ENCODE results near the gene ZNF316.
"Not testable (repeated sequence)": the region's sequence is repeated elsewhere in the genome, so short reads cannot be mapped to it uniquely, and the experiment has no call there.

Gene ZNF316

DNA sequence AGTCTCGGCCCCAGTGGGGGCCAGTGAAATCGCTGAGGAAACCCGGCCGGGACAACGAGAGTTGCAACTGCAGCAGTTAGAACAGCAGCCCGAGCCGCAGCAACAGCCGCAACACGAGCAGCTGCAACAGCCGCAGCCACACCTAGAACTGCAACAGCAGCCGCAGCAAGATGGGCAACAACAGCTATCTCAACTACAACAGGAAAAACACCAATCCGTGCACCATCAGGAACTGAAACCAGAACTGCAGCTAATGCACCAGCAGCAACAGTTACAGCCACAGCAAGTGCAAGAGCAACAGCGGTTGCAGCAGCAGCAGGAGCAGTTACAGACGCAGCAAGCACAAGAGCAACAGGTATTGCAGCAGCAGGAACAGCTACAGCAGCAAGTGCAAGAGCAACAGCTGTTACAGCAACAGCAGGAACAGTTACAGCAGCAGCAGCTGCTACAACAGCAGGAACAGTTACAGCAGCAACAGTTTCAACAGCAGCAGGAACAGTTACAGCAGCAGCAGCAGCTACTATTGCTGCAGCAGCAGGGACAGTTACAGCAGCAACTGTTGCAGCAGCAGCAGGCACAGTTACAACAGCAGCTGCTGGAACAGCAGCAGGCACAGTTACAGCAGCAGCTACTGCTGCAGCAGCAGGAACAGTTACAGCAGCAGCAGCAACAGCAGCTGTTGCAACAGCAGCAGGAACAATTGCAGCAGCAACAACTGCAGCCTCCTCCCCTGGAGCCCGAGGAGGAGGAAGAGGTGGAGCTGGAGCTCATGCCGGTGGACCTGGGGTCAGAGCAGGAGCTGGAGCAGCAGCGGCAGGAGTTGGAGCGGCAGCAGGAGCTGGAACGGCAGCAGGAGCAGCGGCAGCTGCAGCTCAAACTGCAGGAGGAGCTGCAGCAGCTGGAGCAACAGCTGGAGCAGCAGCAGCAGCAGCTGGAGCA, 15.7 kb upstream of the ZNF316 start:
- Histone ChIP-seq H3K27ac (ENCODE audit: low read depth, low read length) (no peak overlapping the region), H3K27me3 (ENCODE audit: insufficient read depth, low read length) (peaks cover 40% of the 10 kb centered on the region), H3K4me1 (ENCODE audit: control insufficient read depth, insufficient read depth, low read length, unreplicated experiment) (no peaks in the 10 kb centered on the region), H2AFZ (ENCODE audit: low read length, unreplicated experiment) (no peak overlapping the region), H3K79me2 (ENCODE audit: control insufficient read depth, insufficient read depth, low read length, unreplicated experiment) (no peaks in the 10 kb centered on the region), H3K4me3 (ENCODE audit: low read depth, low read length) (no peak overlapping the region), H3K36me3 (ENCODE audit: insufficient read depth, low read length) (no peaks in the 10 kb centered on the region)

DNA sequence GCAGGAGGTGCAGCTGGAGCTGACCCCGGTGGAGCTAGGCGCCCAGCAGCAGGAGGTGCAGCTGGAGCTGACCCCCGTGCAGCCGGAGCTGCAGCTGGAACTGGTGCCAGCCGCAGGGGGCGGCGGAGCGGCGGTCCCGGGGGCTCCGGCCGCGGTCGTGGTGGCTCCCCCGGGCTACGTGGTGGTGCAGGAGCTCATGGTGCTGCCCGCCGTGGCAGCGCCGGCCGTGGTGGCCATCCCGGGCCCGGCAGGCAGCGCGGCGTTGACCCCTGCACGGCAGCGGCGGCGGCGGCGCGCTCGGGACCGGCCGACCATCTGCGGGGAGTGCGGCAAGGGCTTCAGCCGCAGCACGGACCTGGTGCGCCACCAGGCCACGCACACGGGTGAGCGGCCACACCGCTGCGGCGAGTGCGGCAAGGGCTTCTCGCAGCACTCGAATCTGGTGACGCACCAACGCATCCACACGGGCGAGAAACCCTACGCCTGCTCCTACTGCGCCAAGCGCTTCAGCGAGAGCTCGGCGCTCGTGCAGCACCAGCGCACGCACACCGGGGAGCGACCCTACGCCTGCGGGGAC, 14.9 kb upstream of the ZNF316 start:
- Histone ChIP-seq H3K36me3 (ENCODE audit: insufficient read depth, low read length) (no peaks in the 10 kb centered on the region), H3K4me1 (ENCODE audit: control insufficient read depth, insufficient read depth, low read length, unreplicated experiment) (no peaks in the 10 kb centered on the region), H3K27me3 (ENCODE audit: insufficient read depth, low read length) (peaks cover 34% of the 10 kb centered on the region), H3K4me3 (ENCODE audit: low read depth, low read length) (no peak overlapping the region), H2AFZ (ENCODE audit: low read length, unreplicated experiment) (no peak overlapping the region), H3K27ac (ENCODE audit: low read depth, low read length) (no peak overlapping the region), H3K79me2 (ENCODE audit: control insufficient read depth, insufficient read depth, low read length, unreplicated experiment) (no peaks in the 10 kb centered on the region)

DNA sequence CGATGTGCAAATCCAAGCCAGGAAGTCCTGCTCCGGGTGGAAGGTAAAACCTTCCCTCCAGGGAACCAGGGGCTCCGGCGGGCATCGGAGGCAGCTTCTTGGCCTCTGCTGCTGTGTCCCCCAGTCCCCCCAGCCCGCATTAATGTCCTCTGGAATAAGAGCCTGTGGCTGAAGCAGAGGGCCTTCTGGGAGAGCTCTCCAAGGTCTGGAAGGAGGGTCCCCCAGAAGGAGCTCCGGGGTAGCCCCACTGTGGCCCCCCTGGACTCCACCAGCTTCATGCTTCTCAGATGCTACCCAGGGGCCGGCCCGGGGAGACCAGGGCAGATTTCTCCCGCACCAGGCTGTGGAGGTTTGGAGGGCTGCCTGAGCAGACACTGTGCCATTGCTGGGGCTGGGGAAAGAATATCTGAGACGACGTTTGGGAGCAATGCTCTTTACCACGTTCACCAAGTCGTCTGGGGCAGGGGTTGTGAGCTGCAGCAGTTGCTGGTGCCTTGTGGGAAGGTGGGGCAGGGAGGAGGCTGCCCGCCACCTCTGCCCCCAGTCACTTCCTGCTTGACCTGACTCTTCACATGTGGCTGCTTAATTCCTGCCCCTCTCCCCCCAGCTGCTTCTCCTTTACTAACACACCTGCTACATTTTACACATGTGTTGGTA, 13.4 kb upstream of the ZNF316 start:
- H2AFZ ChIP-seq (ENCODE audit: low read length, unreplicated experiment) = no peak overlapping the region
- H3K36me3 ChIP-seq (ENCODE audit: insufficient read depth, low read length) = no peaks in the 10 kb centered on the region
- peaks cover 22% of the 10 kb centered on the region for H3K27me3 ChIP-seq (ENCODE audit: insufficient read depth, low read length)
- H3K4me1 ChIP-seq (ENCODE audit: control insufficient read depth, insufficient read depth, low read length, unreplicated experiment) = no peaks in the 10 kb centered on the region
- H3K27ac ChIP-seq (ENCODE audit: low read depth, low read length) = no peak overlapping the region
- H3K4me3 ChIP-seq (ENCODE audit: low read depth, low read length) = no peak overlapping the region
- H3K79me2 ChIP-seq (ENCODE audit: control insufficient read depth, insufficient read depth, low read length, unreplicated experiment) = no peaks in the 10 kb centered on the region

DNA sequence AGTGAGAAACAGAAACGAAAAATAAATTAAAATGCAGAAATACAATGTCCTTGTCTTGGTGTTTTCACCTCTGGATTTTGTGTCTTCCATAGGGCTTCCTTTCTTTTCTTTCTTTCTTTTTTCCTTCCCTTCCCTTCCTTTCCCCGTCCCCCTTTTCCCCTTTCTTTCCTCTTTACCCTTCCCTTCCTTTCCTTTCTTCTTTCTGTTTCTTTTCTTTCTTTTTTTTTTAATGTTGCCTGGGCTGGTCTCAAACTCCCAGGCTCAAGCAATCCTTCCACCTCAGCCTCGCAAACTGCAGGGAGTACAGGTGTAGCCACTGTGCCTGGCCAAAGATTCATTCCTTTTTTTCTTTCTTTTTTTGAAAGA, 12.9 kb upstream of the ZNF316 start:
- H3K27ac ChIP-seq (ENCODE audit: low read depth, low read length) = no peak overlapping the region
- no peaks in the 10 kb centered on the region for H3K36me3 ChIP-seq (ENCODE audit: insufficient read depth, low read length)
- no peaks in the 10 kb centered on the region for H3K4me1 ChIP-seq (ENCODE audit: control insufficient read depth, insufficient read depth, low read length, unreplicated experiment)
- no peak overlapping the region for H2AFZ ChIP-seq (ENCODE audit: low read length, unreplicated experiment)
- H3K27me3 ChIP-seq (ENCODE audit: insufficient read depth, low read length) = peaks cover 19% of the 10 kb centered on the region
- H3K79me2 ChIP-seq (ENCODE audit: control insufficient read depth, insufficient read depth, low read length, unreplicated experiment) = no peaks in the 10 kb centered on the region
- no peak overlapping the region for H3K4me3 ChIP-seq (ENCODE audit: low read depth, low read length)

DNA sequence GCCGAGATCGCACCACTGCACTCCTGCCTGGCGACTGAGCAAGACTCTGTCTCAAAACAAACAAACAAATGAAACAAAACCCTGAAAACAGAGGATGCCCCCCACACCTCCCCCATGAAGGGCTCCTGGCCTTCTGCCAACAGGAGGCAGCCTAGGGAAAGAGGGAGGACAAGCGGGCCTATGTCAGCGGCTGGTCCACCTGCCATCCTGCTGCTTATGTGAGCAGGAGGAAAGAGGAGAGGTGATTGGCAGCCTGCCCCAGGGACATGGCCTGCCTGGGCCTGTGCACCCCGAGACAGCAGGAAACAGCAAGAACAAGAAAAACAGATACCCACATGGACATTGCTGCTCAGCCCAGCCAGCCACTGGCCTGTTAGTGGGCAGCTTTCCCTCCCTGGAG, 9.1 kb upstream of the ZNF316 start:
- no peaks in the 10 kb centered on the region for H3K79me2 ChIP-seq (ENCODE audit: control insufficient read depth, insufficient read depth, low read length, unreplicated experiment)
- H3K4me3 ChIP-seq (ENCODE audit: low read depth, low read length) = no peak overlapping the region
- H3K36me3 ChIP-seq (ENCODE audit: insufficient read depth, low read length) = no peaks in the 10 kb centered on the region
- H3K27ac ChIP-seq (ENCODE audit: low read depth, low read length) = no peak overlapping the region
- H2AFZ ChIP-seq (ENCODE audit: low read length, unreplicated experiment) = no peak overlapping the region
- no peaks in the 10 kb centered on the region for H3K4me1 ChIP-seq (ENCODE audit: control insufficient read depth, insufficient read depth, low read length, unreplicated experiment)
- H3K27me3 ChIP-seq (ENCODE audit: insufficient read depth, low read length) = 0 out of 2 replicates have a peak, but pooled peaks cover 2% of the 10 kb centered on the region

DNA sequence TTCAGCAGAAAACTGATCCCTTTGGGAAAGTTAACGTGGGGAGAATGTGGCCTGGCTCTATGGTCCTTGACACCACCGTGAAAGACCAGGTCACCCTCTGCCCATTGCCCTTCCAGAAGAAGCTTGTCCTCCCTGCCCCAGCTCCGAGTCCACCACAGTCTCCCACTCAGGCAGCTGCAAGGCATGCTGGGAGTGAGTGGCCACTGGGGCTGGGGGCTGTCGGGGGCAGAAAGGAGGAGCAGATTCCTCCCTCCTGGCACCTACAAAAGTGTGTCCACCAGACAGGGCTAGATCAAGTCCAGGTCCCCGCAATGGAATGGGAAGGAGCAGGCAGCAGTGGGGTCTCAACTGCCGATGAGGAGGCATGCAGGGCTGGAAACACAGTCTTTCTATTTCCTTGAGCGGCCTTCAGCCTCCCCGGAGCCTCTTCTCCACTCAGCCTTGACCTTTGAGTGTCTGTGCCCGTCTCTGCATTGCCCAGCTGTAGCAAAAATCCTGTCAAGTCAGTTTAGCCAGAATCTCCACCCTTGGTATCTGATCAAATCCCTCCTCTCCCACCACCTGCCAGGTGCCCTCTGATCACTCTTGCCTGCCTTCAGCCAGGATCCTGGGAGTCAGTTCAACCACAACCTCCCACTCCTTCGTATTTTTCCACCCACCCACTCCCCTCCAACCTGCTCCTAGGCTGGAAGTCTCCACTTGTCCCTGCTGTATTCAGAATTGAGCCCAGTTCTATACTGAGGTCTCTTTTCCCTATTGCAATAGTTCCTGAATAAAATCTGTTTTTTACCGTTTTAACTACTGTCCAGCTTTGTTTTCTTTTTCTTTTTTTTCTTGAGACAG, 6.9 kb upstream of the ZNF316 start:
- Histone ChIP-seq H3K36me3 (ENCODE audit: insufficient read depth, low read length) (no peaks in the 10 kb centered on the region), H3K79me2 (ENCODE audit: control insufficient read depth, insufficient read depth, low read length, unreplicated experiment) (no peaks in the 10 kb centered on the region), H3K27me3 (ENCODE audit: insufficient read depth, low read length) (no peaks in the 10 kb centered on the region), H2AFZ (ENCODE audit: low read length, unreplicated experiment) (no peak overlapping the region), H3K4me3 (ENCODE audit: low read depth, low read length) (no peak overlapping the region), H3K4me1 (ENCODE audit: control insufficient read depth, insufficient read depth, low read length, unreplicated experiment) (no peaks in the 10 kb centered on the region), H3K27ac (ENCODE audit: low read depth, low read length) (no peak overlapping the region)

DNA sequence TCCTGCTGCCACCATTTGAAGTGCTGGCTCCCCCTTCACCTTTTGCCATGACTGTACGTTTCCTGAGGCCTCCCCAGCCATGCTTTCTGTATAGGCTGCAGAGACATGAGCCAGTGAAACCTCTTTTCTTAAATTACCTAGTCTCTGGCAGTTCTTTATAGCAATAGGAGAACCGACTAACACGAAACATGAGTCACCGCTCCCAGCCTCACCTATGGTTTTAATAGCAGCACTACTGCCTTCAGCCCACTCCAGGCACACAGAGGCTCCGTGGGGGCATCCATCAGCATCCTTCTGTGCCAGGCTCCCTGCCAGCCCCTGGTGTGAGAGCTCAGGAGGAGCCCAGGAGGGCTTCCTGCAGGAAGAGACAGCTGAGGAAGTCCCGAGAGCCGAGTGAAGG, 5.5 kb upstream of the ZNF316 start:
- Histone ChIP-seq H3K4me1 (ENCODE audit: control insufficient read depth, insufficient read depth, low read length, unreplicated experiment) (no peaks in the 10 kb centered on the region), H3K27ac (ENCODE audit: low read depth, low read length) (no peak overlapping the region), H2AFZ (ENCODE audit: low read length, unreplicated experiment) (no peak overlapping the region), H3K79me2 (ENCODE audit: control insufficient read depth, insufficient read depth, low read length, unreplicated experiment) (no peaks in the 10 kb centered on the region), H3K4me3 (ENCODE audit: low read depth, low read length) (no peak overlapping the region), H3K36me3 (ENCODE audit: insufficient read depth, low read length) (no peaks in the 10 kb centered on the region), H3K27me3 (ENCODE audit: insufficient read depth, low read length) (no peaks in the 10 kb centered on the region)

DNA sequence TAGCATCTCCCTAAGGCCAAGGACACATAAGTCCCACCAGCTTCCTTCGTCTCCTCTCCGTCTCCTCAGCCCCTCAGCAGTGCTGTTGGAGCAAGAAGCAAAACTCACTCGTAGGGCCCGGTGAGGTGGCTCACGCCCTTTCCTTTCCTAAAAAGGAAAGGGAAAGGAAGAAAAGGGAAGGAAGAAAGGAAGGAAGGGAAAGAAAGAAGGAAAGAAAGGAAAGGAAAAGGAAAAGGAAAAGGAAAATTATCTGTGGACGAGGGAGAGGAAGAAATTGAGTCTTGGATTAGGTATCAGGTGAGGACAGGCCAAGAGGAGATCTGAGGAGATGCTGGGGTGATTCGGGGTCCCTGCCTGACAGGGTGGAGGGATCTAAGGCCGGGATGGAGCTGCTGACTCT, 3.1 kb upstream of the ZNF316 start:
- Histone ChIP-seq H3K79me2 (ENCODE audit: control insufficient read depth, insufficient read depth, low read length, unreplicated experiment) (peaks cover 18% of the 10 kb centered on the region), H3K4me1 (ENCODE audit: control insufficient read depth, insufficient read depth, low read length, unreplicated experiment) (peaks cover 8% of the 10 kb centered on the region), H3K4me3 (ENCODE audit: low read depth, low read length) (no peak overlapping the region), H3K27me3 (ENCODE audit: insufficient read depth, low read length) (no peaks in the 10 kb centered on the region), H3K36me3 (ENCODE audit: insufficient read depth, low read length) (0 out of 2 replicates have a peak, but pooled peaks cover under 1% of the 10 kb centered on the region), H3K27ac (ENCODE audit: low read depth, low read length) (no peak overlapping the region), H2AFZ (ENCODE audit: low read length, unreplicated experiment) (no peak overlapping the region)

DNA sequence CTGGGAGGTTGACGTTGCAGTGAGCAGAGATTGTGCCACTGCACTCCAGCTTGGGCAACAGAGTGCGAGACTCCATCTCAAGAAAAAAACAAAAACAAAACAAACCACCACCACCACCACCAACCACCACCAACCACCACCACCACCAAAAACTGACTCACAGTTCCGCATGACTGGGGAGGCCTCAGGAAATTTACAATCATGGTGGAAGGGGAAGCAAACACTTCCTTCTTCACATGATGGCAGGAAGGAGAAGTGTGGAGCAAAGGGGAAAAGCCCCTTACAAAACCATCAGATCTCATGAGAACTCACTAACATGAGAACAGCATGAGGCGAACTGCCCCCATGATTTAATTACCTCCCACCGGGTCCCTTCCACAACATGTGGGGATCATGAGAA, 2.1 kb upstream of the ZNF316 start:
- H3K27me3 ChIP-seq (ENCODE audit: insufficient read depth, low read length); H3K36me3 ChIP-seq (ENCODE audit: insufficient read depth, low read length); H2AFZ ChIP-seq (ENCODE audit: low read length, unreplicated experiment); H3K27ac ChIP-seq (ENCODE audit: low read depth, low read length); H3K4me3 ChIP-seq (ENCODE audit: low read depth, low read length); H3K4me1 ChIP-seq (ENCODE audit: control insufficient read depth, insufficient read depth, low read length, unreplicated experiment): not testable (repeated sequence)
- peaks cover 21% of the 10 kb centered on the region for H3K79me2 ChIP-seq (ENCODE audit: control insufficient read depth, insufficient read depth, low read length, unreplicated experiment)

DNA sequence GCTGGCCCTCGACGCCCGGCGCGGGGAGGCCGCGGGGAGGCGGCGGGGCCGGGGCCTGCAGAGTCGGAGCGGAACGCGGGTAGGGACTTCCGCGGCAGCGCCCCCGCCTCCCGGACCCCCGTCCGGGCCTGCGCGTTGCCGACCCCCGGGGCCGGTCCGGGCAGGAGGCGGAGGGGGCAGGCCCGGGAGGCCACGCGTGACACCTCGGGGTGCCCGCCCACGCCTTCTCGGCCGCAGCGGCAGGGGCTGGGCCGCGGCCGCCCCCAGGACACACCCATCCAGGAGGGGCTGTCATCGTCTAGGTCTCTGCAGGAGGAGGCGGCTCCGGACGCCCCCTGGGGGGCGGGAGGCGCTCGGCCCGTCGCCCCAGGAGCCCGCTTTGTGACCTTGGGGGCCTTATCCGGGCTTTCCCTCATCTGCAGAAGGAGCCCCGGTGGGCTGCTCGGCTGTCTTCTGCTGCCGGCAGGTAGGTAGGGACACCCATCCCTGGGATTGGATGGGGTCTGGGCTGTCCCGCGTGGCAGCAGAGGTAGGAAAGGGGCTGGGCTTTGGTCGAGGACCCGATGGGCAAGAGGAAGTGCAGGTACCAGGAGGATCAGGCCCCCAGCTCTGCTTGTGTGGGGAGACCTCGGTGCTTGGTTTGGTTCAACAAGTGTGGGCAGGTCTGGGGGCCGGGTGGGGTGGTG, 569 bp downstream of the ZNF316 start:
- Histone ChIP-seq H2AFZ (ENCODE audit: low read length, unreplicated experiment) (peak overlapping the region; percentile 81), H3K4me1 (ENCODE audit: control insufficient read depth, insufficient read depth, low read length, unreplicated experiment) (peaks cover 8% of the 10 kb centered on the region), H3K27me3 (ENCODE audit: insufficient read depth, low read length) (no peaks in the 10 kb centered on the region), H3K79me2 (ENCODE audit: control insufficient read depth, insufficient read depth, low read length, unreplicated experiment) (peaks cover 29% of the 10 kb centered on the region), H3K4me3 (ENCODE audit: low read depth, low read length) (peak overlapping the region; percentile 91), H3K27ac (ENCODE audit: low read depth, low read length) (no peak overlapping the region), H3K36me3 (ENCODE audit: insufficient read depth, low read length) (peaks cover 3% of the 10 kb centered on the region; the same call in 1 of the 2 replicates)
